Transverse colon (tissue), 3 donors: Measurements from ENCODE around the gene TRPM1.

Source experiments
- CTCF ChIP-seq, 5 experiments: fragments of 200-600 bp in 3 of 5; fragments of 450-650 bp in 2 of 5; sonication (generic) in 3 of 5; IDR thresholded peaks; 1 replicate in 2 of 5; 2 replicates in 3 of 5; pipeline ENCODE4 v1.5.1; 2016 to 2017; ENCODE audit warnings: antibody characterized with exemption in 5 of 5, inconsistent platforms in 3 of 5, mild to moderate bottlenecking in 2 of 5, moderate library complexity in 1 of 5
- POLR2A ChIP-seq: fragments of 450-650 bp; IDR thresholded peaks from one replicate; pipeline ENCODE4 v1.6.1; 2016; ENCODE audit warnings: antibody characterized with exemption, mild to moderate bottlenecking, moderate library complexity

- TF ChIP-seq POLR2A (no peak), CTCF (IDR thresholded peaks at IDR 0.05) (no peak)
Measured at GRCh38 chr15:30984542-30984941, 117.0 kb downstream of the TRPM1 start.
